Liver (tissue), 9 donors: ENCODE results near the gene PIGV. TPM values are rescaled to one million over a fixed set of nuclear protein-coding genes. Genes with fewer than 3 reads are reported as not detected.
A peak's percentile ranks its signal among the peaks of the same experiment; 100 is the strongest.

Experiments
- DNase-seq: peaks from one replicate; pipeline ENCODE4 v3.0.0-alpha.2; 2017; ENCODE audit warnings: low spot score
- H3K27ac ChIP-seq, 2 donors: one replicate each; pipeline ENCODE4 v1.7.0; 2013; ENCODE audit warnings: inconsistent platforms in 2 of 2, low read length in 2 of 2, control low read depth in 1 of 2, low read depth in 1 of 2, mild to moderate bottlenecking in 1 of 2
- H3K27me3 ChIP-seq, 4 donors: one replicate each; pipeline versions ENCODE4 v1.6.1 to v1.7.0; 2013; ENCODE audit warnings: low read length in 3 of 4, inconsistent platforms in 1 of 4, mild to moderate bottlenecking in 1 of 4, moderate library complexity in 1 of 4; ENCODE audit not compliant: control insufficient read depth in 4 of 4, insufficient read depth in 4 of 4
- H3K36me3 ChIP-seq, 4 donors: one replicate each; pipeline versions ENCODE4 v1.6.1 to v1.7.0; 2013; ENCODE audit warnings: low read length in 3 of 4, mild to moderate bottlenecking in 3 of 4, low read depth in 1 of 4, moderate library complexity in 1 of 4; ENCODE audit not compliant: control insufficient read depth in 4 of 4, insufficient read depth in 3 of 4
- H3K4me1 ChIP-seq, 4 donors: one replicate each; pipeline versions ENCODE4 v1.6.1 to v1.7.0; 2013; ENCODE audit warnings: low read length in 3 of 4, mild to moderate bottlenecking in 3 of 4, moderate library complexity in 1 of 4; ENCODE audit not compliant: control insufficient read depth in 4 of 4, insufficient read depth in 4 of 4
- H3K4me3 ChIP-seq, 3 donors: one replicate each; pipeline versions ENCODE4 v1.6.1 to v1.7.0; 2013; ENCODE audit warnings: low read length in 3 of 3, control low read depth in 1 of 3, low read depth in 1 of 3, mild to moderate bottlenecking in 1 of 3
- H3K9ac ChIP-seq, 2 donors: one replicate each; pipeline ENCODE4 v1.7.0; 2013; ENCODE audit warnings: low read length in 2 of 2, mild to moderate bottlenecking in 2 of 2, moderate library complexity in 2 of 2, control low read depth in 1 of 2, low read depth in 1 of 2
- H3K9me3 ChIP-seq, 4 donors: one replicate each; pipeline versions ENCODE4 v1.6.1 to v1.7.0; 2013; ENCODE audit warnings: low read length in 3 of 4; ENCODE audit not compliant: control insufficient read depth in 4 of 4
- ATF3 ChIP-seq: IDR thresholded peaks from 2 replicates; pipeline ENCODE4 v1.6.1; 2016; ENCODE audit warnings: antibody characterized with exemption
- CTCF ChIP-seq: fragments of 150-350 bp; IDR thresholded peaks from 2 replicates; pipeline ENCODE4 v1.5.1; 2017; ENCODE audit warnings: improper control_type of control experiment, low read depth, low read length; ENCODE audit not compliant: missing input control
- EGR1 ChIP-seq, 2 donors: IDR thresholded peaks; 2 replicates each; pipeline ENCODE4 v1.6.1; 2016 to 2018; ENCODE audit warnings: antibody characterized with exemption in 2 of 2, low read depth in 2 of 2
- FOXA1 ChIP-seq: IDR thresholded peaks from 2 replicates; pipeline ENCODE4 v1.6.1; 2016; ENCODE audit warnings: antibody characterized with exemption
- FOXA2 ChIP-seq: IDR thresholded peaks from 2 replicates; pipeline ENCODE4 v1.6.1; 2016; ENCODE audit warnings: antibody characterized with exemption
- GABPA ChIP-seq, 2 donors: IDR thresholded peaks in 1 of 2; conservative IDR thresholded peaks in 1 of 2; 2 replicates each; pipeline ENCODE4 v1.6.1; 2016; ENCODE audit warnings: antibody characterized with exemption in 2 of 2, mild to moderate bottlenecking in 1 of 2, moderate library complexity in 1 of 2
- HNF4A ChIP-seq, 2 donors: conservative IDR thresholded peaks; 2 replicates each; pipeline ENCODE4 v1.6.1; 2016; ENCODE audit warnings: antibody characterized with exemption in 2 of 2, mild to moderate bottlenecking in 2 of 2
- HNF4G ChIP-seq: IDR thresholded peaks from 2 replicates; pipeline ENCODE4 v1.6.1; 2016; ENCODE audit warnings: antibody characterized with exemption
- JUND ChIP-seq, 2 donors: IDR thresholded peaks; 2 replicates each; pipeline ENCODE4 v1.6.1; 2016; ENCODE audit warnings: antibody characterized with exemption in 2 of 2
- MAX ChIP-seq: IDR thresholded peaks from 2 replicates; pipeline ENCODE4 v1.6.1; 2016; ENCODE audit warnings: antibody characterized with exemption
- NR2F2 ChIP-seq: IDR thresholded peaks from 2 replicates; pipeline ENCODE4 v1.6.1; 2016; ENCODE audit warnings: antibody characterized with exemption
- RAD21 ChIP-seq, 2 donors: IDR thresholded peaks; 2 replicates each; pipeline ENCODE4 v1.6.1; 2016; ENCODE audit warnings: antibody characterized with exemption in 2 of 2, mild to moderate bottlenecking in 2 of 2
- REST ChIP-seq: IDR thresholded peaks from 2 replicates; pipeline ENCODE4 v1.6.1; 2016; ENCODE audit warnings: antibody characterized with exemption, mild to moderate bottlenecking
- RXRA ChIP-seq, 2 donors: IDR thresholded peaks; 2 replicates each; pipeline ENCODE4 v1.6.1; 2017 to 2018; ENCODE audit warnings: antibody characterized with exemption in 2 of 2, mild to moderate bottlenecking in 1 of 2
- SP1 ChIP-seq: IDR thresholded peaks from 2 replicates; pipeline ENCODE4 v1.6.1; 2018; ENCODE audit warnings: antibody characterized with exemption, mild to moderate bottlenecking
- TAF1 ChIP-seq: conservative IDR thresholded peaks from 2 replicates; pipeline ENCODE4 v1.6.1; 2016; ENCODE audit warnings: antibody characterized with exemption, mild to moderate bottlenecking
- YY1 ChIP-seq: IDR thresholded peaks from 2 replicates; pipeline ENCODE4 v1.6.1; 2016; ENCODE audit warnings: antibody characterized with exemption, mild to moderate bottlenecking
- ZBTB33 ChIP-seq: IDR thresholded peaks from 2 replicates; pipeline ENCODE4 v1.6.1; 2016; ENCODE audit warnings: antibody characterized with exemption
- WGBS: extraction: QIAGEN DNeasy Blood & Tissue Kit; methylation state at CpG from one replicate; pipeline ENCODE4 v1.1.7; 2013; 5-methylcytosine and 5-hydroxymethylcytosine counted together
- polyA plus RNA-seq, 2 donors: library from polyadenylated mRNA; stranded (reverse) in 1 of 2; unstranded in 1 of 2; fragments of 200-250 nt in 1 of 2; fragments of >200 nt in 1 of 2; fragmentation: Nextera tagmentation in 1 of 2; extraction: Ambion mirVana in 1 of 2; gene quantifications; one replicate each; pipeline versions ENCODE4 v1.2.1 to v1.2.3, GENCODE V29; 2013 to 2015
- total RNA-seq, 2 donors: library from RNA; depleted of rRNA; stranded (reverse); fragments of >200 nt; gene quantifications; one replicate each; pipeline ENCODE4 v1.2.3, GENCODE V29; 2014
- donor health status: healthy.
- donor health status: healthy.
- donor health status: healthy.
- donor health status: healthy.
- donor health status: healthy.

PIGV gene
- total and polyA plus RNA-seq, 4 donors, result 13.9 to 24.3 (median 14.8) TPM

- TF ChIP-seq MAX (no peak), SP1 (no peak), GABPA (IDR thresholded peaks at IDR 0.05 in 1 of 2, conservative IDR thresholded peaks at IDR 0.05 in 1 of 2) (no peak), HNF4G (no peak), RAD21 (IDR thresholded peaks at IDR 0.05) (no peak), ATF3 (no peak)
- Histone ChIP-seq H3K4me3 (no peak overlapping the region), H3K27me3 (no peaks in the 10 kb centered on the region), H3K9me3 (no peaks in the 10 kb centered on the region), H3K9ac (no peak overlapping the region), H3K27ac (no peak overlapping the region), H3K4me1 (peaks cover 0 to 9% (median 4%) of the 10 kb centered on the region in 4 donors), H3K36me3 (no peaks in the 10 kb centered on the region)
- DNase-seq, result no peak
Measured at GRCh38 chr1:26811708-26812107, 24.0 kb downstream of the PIGV start.

GRCh38 chr1:26814377-26814776 lies 26.6 kb downstream of the PIGV start:
- Histone ChIP-seq H3K9ac (no peak overlapping the region), H3K27ac (no peak overlapping the region), H3K4me1 (peaks cover 0 to 7% (median under 1%) of the 10 kb centered on the region in 4 donors), H3K4me3 (no peak overlapping the region), H3K27me3 (no peaks in the 10 kb centered on the region), H3K36me3 (no peaks in the 10 kb centered on the region), H3K9me3 (no peaks in the 10 kb centered on the region)
- TF ChIP-seq RXRA (IDR thresholded peaks at IDR 0.05), result no peak
- peak in 1 of 2 donors; percentile 8 for TF ChIP-seq HNF4A (conservative IDR thresholded peaks at IDR 0.05)
- TF ChIP-seq FOXA1, result no peak
- no peak for TF ChIP-seq GABPA (IDR thresholded peaks at IDR 0.05 in 1 of 2, conservative IDR thresholded peaks at IDR 0.05 in 1 of 2)
- no peak for DNase-seq
- 81% methylated on average over 2 of the region's 2 CpGs for WGBS

GRCh38 chr1:26814893-26815292 lies 27.1 kb downstream of the PIGV start:
- Histone ChIP-seq H3K27ac (no peak overlapping the region), H3K4me3 (no peak overlapping the region), H3K36me3 (no peaks in the 10 kb centered on the region), H3K27me3 (no peaks in the 10 kb centered on the region), H3K9ac (no peak overlapping the region), H3K9me3 (no peaks in the 10 kb centered on the region), H3K4me1 (peaks cover 0 to 7% (median 0%) of the 10 kb centered on the region in 4 donors)
- no peak for TF ChIP-seq ZBTB33
- no peak for TF ChIP-seq NR2F2
- TF ChIP-seq SP1, result no peak
- TF ChIP-seq REST, result no peak
- TF ChIP-seq ATF3, result no peak
- no peak for TF ChIP-seq FOXA2
- TF ChIP-seq YY1, result no peak
- TF ChIP-seq FOXA1, result no peak
- no peak for TF ChIP-seq CTCF
- TF ChIP-seq EGR1 (IDR thresholded peaks at IDR 0.05; ENCODE audit: low read depth in 2 of 2), result no peak
- no peak for TF ChIP-seq HNF4A (conservative IDR thresholded peaks at IDR 0.05)
- no peak for TF ChIP-seq TAF1
- no peak for TF ChIP-seq JUND (IDR thresholded peaks at IDR 0.05)
- no peak for TF ChIP-seq RAD21 (IDR thresholded peaks at IDR 0.05)
- no peak for TF ChIP-seq RXRA (IDR thresholded peaks at IDR 0.05)
- TF ChIP-seq GABPA (IDR thresholded peaks at IDR 0.05 in 1 of 2, conservative IDR thresholded peaks at IDR 0.05 in 1 of 2), result no peak
- no peak for TF ChIP-seq HNF4G
- no peak for TF ChIP-seq MAX
- no peak for DNase-seq
- 96% methylated on average over 3 of the region's 3 CpGs for WGBS
